NCI-H187 (cell line): ENCODE results near the gene RAB34.
A peak's percentile ranks its signal among the peaks of the same experiment; 100 is the strongest.

Experiments used
- DNase-seq, 2 experiments: peaks; one replicate each; lab custom pipeline; 2025; lab: John Stamatoyannopoulos, UW

Gene RAB34

DNA sequence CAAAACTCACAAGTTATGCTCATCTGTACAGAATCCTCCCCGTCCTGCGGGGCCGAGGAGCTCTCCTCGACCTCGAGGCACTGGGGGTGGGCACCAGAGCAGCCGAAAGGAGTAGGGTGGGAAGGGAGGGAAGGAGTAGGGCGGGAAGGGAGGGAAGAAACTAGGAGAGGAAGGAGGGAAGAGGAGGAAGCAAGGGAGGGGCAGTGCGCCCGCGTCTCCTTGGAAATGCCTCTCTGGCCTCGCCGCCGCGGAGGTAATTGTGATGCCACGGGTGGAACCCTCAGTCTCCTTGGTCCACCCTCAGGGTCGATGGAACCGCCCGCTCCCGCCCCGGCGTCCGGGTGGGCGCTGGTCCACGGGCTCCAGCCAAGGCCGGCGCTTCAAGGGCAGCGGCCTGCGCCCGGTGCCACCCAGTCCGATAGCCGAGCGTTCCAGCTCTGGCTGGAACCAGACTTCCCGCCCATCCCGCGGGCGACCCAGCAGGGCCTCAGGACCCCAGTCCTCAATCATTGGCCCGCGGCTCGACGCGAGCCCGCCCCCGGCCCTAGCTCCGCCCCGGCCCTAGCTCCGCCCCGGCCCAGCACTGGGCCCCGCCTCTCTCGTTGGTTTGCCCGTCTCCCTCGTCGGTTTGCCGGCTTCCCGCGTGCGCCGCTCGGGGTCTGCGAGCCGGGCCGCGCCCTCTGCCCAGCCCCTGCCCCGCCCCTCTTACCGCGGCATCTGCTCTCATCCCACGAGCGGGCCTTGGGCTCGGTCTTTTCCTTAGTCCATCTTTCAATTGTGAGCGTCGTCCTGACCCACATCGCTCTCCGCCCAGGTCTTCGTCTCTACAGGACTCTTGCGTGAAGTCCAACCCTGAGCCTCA lies 6.6 kb downstream of the RAB34 start:
- peak; percentile 76 to 85 for DNase-seq

DNA sequence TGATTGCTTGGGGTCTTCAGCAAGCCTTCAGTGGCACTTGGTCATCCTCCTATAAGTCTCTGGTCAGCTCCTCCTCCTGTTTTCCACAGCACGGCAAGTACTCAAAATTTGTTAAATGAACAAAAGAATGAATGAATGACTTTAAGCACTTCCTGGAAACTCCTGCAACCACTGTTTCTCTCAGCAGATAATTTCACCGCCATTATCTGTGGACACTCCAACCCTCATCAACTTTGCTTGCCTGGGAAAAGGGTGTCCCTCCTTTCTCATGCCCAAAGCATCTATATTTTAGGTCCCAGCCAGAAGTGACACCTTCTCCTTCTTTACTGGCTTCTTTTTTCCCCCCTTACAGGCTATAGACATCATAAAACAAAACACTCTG lies 10.3 kb downstream of the RAB34 start:
- DNase-seq = no peak

DNA sequence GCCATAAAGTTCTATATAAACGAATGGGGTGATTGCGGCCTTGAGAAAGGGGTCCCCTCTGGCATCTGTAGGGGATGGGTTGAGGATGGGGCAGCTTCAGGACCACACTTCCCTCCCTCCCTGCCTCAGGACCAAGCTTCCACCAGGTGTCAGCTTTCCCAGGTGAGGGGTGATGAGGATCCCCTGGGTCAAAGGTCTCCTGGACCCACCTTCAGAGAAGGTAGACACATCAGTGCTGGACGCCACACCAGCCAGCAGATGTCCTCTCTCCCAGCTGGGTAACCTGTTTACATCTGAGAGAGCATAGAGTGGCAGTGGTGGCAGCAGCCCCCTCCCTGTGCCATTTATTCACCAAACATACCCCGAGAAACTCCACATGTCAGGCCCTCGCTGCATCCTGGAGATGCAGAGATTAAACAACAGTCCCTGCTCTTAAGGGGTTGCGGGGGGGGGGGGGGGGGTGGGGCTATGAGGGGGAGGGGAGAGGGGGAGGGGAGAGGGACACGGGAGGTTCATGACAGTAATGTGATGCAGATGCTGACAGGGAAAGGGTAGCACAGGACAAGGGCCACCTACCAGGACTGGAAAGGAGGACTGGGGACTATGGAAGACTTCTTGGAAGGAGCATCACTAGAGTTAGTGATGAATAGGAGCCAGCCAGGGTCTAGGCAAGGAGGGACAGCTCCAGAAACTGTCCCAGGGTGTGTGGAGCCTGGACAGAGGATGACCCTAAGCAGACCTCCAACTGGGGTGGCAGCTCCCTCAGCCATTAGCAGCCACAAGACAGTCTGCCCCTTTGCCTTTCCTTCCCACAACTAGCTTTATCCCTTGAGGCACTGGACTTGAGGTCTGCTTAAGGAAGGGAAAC lies 11.0 kb downstream of the RAB34 start:
- DNase-seq = no peak

DNA sequence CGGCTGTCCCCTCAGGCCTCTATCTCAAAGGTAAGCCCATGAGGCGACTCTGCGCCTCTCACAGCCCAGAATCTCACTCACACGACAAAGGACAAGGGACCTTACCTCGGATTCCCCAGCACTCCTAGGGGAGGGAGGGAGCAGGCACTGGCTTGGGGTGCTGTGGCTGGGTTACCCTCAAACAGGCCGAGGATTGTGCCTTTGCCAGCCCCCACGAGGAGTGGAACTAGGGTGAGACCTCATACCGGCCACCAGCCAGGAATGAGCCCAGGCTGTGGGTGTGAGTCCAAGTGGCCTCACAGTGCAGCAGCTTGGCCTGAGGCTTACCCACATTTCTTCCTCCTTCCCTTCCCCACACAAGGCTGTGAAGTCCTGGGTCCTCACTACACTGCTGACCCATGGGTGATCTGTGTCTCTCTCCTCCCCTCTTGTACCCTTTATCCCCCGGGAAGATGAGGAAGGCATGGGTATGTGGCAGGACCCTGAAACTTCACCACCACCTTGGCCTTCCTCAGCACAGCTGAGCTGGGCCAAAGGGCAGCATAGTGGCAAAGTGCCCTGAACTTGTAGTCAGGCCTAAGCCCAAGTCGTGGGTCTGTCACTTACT lies 11.8 kb downstream of the RAB34 start:
- DNase-seq = no peak

DNA sequence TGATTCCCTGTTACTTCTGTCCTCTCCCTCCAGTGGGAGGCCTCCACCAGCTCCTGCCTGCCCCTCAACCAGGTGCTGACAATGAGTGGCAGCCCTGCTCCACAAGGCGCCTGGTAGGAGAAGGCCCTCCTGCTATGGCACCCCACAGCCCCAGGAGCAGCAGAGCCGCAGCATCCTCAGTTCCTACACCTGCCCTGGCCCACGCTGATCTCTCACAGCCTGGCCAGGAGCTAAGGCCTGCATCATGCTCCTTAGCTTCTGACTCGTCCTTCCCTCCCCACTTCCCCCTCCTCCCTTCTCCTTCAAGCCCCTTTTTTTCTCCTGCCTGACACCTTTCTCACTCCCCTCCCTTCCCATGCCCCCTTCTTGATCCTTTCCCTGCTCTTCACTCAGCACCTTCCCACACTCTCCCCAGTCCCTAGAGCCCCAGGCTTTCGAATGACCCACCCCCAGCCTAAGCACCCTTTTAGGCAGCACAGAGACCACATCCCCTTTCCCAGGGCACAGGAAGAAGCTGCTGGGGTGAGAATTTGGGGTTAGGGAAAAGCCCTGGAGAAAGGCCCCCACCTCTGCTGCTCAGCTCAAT lies 12.5 kb downstream of the RAB34 start:
- DNase-seq = no peak

DNA sequence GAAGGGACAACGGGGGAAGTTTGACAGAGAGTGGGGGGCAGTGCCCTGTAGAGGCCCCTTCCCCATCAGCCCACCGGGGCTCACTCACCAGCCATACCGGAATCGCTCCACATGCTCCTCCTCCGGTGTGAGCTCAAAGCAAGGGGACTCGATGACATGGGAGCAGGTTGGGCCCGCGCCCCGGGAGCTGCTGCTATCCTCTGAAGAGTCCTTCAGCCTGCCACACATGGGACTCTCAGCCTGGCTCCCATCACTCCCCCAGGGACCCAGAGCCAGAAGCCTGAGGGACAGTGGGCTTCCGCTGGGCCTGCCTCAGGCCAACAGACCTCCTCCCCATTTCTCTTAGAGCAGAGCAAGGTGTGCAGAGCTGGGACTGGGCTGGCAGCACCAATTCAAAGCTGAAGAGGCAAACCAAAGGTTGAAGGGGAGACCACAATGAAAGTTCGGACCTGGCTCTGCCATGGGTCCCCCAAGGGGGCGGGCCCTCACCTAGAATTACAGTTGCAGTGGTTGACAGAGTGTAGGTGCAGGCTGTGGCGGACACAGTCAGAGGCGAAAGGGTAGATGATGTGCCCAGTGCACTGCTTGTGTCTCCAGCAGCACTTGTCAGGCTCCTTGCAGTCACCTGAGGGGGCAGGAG lies 13.3 kb downstream of the RAB34 start:
- DNase-seq = no peak

DNA sequence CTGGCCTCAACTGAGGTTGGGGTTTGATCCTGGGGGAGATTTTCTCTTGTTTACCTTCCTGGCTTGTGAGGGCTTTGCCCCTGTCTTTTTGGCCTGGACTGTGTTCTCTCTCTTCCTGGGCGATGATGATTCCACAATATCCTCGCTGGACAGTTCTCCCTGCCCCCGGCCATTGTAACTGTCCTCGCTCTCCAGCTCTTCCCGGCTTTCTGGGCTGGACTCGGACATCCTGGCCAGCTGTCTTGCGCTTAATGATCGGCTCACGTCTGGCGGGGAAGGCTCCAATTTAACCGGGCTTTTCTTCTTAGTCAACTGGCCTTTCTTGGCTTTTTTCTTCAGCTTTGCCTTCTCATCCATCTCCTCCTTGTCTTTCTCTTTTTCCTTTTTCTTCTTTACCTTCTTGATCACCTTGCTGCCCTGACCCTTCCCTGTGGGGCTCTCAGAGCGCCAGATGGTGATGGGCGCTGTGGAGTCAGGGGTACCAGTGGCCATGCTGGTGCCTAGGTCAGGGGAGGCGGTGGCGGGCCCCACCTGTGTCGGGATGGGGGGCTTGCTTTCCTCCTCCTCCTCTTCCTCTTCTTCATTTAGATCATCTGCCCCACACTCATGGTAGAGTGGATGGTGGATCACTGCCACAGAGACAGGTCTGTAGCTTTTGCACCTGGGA lies 14.0 kb downstream of the RAB34 start:
- DNase-seq = no peak

DNA sequence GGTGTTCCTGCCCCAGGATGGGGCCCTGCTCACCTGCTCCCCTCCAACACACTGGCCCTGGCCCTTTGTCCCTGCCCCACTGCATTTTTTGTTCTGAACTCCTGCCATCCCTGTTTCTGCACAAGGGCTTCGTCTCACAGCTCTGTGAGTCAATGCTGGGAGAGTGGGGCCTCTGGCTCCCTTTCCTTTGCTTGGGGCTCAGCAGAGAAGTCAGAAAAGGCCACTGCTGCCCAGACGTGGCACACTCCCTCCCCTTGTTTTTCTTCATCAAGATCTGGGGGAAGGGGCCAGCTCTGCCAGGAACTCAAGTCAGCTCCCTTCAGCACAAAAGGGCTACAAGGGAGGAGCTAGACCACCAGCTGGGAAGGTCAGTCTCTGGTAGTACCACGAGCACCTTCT lies 14.9 kb downstream of the RAB34 start:
- no peak for DNase-seq

DNA sequence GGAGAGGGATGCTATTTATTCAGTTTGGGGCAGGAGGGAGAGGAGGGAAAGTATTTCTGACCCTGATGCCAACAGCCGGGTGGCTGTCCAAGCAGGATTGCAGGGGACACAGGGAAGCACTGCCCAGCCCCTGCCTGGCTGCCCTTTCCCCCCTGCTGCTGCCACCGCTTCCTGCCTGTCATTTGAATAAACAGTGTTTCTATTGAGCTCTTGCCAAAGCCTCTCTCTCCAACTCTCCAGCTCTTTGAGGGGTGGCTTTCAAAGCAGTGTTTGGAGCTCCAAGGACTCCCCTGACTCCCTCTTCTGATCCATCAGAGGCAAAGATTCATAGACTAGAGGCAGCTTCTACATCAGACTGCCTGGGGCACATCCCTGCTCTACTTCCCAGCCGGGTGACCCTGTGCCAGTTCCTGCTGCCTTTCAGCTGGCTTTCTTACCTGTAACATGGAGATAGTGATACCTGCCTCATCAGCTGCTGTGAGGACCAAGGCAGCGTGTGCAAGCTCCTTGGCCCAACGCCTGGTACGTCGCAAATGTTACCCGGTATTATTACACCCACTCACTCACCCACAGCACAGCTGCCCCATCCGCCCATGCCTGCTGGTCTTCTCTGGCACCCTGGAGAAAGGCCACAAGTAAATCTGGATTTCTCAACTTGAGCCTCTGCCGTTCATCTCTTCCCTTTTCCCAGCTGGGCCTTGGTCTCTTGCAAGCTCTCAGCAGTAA lies 15.5 kb downstream of the RAB34 start:
- no peak for DNase-seq

DNA sequence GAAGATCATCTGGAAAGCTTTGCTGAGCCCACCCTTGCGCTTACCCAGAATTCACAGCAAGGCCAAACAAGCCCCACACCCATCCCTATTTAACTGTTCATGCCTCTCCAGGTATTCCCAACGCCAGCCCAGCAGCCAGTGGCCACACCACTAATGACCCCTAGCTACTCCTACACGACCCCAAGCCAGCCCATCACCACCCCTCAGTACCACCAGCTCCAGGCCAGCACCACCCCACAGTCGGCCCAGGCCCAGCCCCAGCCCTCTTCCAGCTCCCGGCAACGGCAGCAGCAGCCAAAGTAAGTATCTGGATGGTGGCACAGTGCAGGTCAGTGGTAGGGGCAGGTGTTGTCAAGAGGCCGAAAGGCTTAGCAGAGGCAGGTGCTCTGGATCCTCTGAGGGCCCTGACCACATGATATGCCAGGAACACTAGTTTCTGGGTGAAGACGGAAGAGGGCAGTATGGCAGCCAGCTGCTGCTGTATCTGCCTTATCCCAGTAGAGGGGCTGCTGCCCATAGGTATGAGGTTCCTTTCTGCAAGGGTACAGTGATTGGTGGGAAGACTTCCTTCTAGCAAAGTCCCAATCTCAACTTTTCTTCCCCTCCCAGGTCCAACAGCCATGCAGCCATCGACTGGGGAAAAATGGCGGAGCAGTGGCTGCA lies 16.7 kb downstream of the RAB34 start:
- DNase-seq = no peak

DNA sequence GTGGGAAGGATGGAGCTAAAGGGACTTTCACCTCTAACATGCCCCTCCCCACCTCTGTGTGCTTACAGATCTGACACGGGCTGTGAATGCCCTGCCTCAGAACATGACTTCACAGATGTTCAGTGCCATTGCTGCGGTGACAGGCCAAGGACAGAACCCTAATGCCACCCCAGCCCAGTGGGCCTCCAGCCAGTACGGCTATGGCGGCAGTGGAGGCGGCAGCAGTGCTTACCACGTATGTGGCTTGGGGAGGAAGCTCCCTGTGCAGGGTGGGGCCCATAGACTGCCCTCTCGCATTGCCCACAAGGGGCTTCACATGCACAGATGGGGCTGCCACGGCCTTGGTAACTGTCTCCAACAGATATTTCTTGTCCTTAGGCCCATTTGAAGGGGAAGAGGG lies 17.4 kb downstream of the RAB34 start:
- no peak for DNase-seq

DNA sequence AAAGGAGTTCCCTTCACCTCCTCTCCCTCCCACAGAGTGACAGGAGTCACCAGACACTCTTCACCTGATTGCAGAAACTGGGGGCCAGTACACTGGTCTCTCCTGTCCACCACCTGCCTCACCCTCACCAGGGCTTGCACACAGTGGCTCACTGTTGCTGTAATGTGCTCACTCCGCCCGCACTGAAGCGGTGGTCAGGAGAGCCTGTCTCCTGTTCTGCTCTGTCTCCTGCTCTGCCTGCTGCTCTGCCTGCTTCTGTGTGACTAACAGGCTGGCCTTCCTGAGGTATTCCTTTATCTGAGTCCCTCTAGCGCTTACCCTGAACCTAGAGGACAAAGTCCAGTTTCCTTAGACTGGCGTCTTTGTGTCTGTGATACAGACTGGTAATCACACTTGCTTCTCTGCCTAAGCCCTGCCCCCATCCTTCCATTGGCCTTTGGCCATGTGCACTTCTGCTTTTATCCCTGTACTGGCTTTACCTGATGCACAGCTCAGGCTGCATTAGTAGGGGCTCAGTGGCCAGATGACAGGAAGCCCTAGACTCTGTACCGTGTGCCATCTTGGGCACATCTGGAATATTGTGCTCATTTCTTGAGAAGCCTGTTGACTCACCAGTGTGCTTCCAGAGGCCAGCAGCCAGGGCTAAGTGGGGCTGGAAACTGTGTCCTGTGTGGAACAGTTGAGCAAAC lies 19.3 kb downstream of the RAB34 start:
- no peak for DNase-seq

DNA sequence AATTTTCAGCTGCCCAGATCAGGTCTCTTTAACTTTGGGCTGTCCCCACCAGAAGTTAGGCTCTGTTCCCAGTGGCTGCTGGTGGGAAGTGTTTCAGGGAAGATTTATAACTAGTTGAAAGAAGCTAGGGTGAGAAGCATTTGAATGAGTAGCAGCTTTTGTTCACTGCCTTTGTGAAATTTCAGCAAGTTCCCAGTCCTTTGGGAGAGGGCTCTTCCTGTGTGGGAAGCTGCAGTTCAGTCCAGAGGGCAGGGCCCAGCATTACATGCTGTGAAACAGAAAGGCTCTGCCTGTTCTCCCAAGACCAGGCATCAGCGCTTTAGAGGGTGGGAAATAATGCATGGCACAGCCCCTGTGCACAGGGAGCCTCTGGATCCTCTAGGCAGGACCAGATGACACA lies 23.8 kb downstream of the RAB34 start:
- no peak for DNase-seq

DNA sequence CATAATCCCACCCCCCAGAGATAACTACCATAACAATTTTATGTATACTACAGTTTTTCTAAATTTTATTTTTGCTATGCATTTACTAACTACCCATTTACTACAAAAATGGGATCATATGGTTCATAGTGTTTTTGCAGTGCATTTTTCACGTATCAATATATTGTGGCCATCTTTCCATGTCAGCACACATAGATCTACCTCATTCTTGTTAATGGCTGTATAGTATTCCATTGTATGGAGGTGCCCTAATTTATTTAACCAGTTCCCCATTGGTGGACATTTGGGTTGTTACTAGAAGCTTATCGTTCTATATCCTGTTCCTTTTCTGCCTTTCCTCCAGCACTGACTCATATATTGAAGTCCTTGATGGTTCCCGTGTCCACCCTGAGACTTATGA lies 28.7 kb downstream of the RAB34 start:
- DNase-seq = no peak

DNA sequence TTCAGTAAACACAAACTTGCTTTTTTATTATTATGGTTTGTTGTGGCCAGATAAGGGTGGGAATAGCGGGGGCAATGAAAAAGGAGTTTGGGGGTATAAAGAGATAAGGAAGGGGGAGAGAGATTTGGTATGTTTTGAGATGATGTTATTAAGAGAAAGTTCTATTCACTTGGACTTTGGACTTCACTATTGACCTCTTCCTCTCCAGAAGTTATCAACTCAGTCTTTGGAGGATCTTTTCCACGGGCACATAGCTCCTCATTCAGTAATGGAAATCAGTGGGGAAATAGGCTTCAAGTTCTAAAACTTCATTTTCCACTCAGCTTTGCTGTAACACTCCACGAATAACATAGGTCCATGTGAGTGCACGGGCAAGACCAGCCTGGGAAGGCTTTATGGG lies 29.2 kb downstream of the RAB34 start:
- DNase-seq = no peak

DNA sequence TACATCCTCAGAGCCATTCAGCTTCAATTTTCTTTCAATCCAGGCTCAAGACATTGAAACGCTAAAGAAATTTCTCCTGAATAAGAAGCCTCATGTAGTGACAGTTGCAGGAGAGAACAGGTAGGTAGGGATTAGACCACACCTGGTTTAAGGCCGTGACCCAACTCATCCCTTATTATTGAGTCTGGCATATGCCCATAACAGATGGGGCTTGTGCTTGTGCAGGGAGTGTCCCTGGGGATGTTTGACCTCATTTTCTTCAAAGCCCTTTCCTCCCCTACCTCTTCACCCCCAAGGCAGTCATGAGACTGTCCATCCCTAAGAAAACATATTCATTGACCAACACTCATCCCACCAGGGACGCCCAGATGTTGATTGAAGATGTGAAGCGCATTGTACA lies 31.4 kb downstream of the RAB34 start:
- DNase-seq = no peak

DNA sequence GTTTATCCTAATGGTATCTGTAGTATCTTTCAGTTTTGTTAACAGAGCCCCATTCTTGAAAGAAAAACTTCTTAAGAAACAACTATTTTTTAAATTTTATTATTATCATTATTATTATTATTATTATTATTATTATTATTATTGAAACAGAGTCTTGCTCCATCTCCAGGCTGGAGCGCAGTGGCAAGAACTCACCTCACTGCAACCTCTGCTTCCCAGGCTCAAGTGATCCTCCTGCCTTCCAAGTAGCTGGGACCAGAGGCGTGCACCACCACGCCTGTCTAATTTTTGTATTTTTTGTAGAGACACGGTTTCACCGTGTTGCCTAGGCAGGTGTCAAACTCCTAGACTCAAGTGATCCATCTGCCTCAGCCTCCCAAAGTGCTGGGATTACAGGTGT lies 32.3 kb downstream of the RAB34 start:
- no peak for DNase-seq

DNA sequence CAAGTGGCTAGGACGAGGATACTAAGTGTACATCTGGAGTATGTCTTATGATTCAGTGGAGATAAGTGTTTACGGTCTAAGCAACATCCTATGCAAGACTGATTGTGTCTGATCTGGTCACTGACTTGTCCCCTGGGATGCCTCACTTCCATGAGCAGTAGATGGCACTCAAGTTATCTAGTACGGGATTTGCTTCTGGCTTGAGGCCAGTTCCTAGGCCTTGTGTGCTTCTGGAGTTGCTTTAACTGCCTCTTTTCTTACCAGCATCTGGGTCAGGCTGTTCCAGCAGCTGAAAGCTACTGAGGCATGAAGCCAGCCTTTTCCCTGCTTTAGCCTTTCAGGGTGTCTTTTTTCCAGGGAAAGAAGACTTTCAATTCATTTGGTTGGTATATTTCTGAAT lies 32.7 kb downstream of the RAB34 start:
- DNase-seq = peak; percentile 75 to 91

DNA sequence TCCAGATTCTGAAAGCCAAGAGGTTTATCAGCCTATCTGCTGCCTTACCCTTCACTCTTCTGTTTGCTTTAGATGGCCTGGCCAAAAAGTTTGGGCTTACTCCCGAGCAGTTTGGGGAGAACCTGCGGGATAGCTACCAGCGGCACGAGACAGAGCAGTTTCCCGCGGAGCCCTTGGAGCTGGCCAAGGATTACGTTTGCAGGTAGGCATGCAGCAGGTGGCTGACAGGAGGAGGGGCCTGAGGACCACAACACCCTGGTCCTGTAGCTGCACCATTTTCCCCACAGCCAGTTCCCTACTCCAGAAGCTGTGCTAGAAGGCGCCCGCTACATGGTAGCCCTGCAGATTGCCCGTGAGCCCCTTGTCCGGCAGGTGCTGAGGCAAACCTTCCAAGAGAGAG lies 35.0 kb downstream of the RAB34 start:
- DNase-seq = no peak

DNA sequence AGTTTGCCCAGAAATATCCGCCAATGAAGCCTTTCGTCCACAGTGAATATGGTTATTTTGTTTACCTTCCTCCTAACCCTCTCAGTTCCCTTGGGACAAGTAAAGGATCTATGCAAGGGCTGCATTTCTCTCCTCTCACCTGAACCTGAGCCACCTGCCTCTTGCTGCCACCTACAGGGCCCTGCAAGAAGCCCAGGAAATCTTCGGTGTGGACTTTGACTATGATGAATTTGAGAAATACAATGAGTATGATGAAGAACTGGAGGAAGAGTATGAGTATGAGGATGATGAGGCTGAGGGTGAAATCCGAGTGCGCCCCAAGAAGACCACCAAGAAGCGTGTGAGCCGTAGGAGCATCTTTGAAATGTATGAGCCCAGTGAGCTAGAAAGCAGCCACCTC lies 41.7 kb downstream of the RAB34 start:
- no peak for DNase-seq
